Osteoblast (primary cell): Measurements from ENCODE around the gene RNF14. TPM values are rescaled to one million over a fixed set of nuclear protein-coding genes. Genes with fewer than 3 reads are reported as not detected.

ENCODE experiments used
- DNase-seq: peaks from one replicate; pipeline ENCODE4 v3.0.0; 2011; ENCODE audit warnings: low spot score, mixed read lengths; ENCODE audit not compliant: insufficient read length; ENCODE audit errors: missing footprints
- H2AFZ ChIP-seq: 2 replicates; pipeline ENCODE4 v1.6.0; 2011; ENCODE audit warnings: mild to moderate bottlenecking, low read length
- H3K27ac ChIP-seq: 2 replicates; pipeline ENCODE4 v1.5.1; 2011; ENCODE audit warnings: mild to moderate bottlenecking, low read depth, low read length, moderate library complexity
- H3K27me3 ChIP-seq: 2 replicates; pipeline ENCODE4 v1.6.0; 2012; ENCODE audit warnings: mild to moderate bottlenecking, control low read depth, inconsistent platforms, low read length, moderate library complexity; ENCODE audit not compliant: insufficient read depth
- H3K36me3 ChIP-seq: 2 replicates; pipeline ENCODE4 v1.5.1; 2011; ENCODE audit warnings: mild to moderate bottlenecking, low read length, control low read depth, moderate library complexity; ENCODE audit not compliant: insufficient read depth
- H3K4me1 ChIP-seq: 2 replicates; pipeline ENCODE4 v1.5.1; 2011; ENCODE audit warnings: mild to moderate bottlenecking, low read length, control low read depth, moderate library complexity; ENCODE audit not compliant: insufficient read depth
- H3K4me2 ChIP-seq: 2 replicates; pipeline ENCODE4 v1.6.0; 2011; ENCODE audit warnings: mild to moderate bottlenecking, low read length; ENCODE audit not compliant: insufficient read depth
- H3K4me3 ChIP-seq: fragments of 200-600 bp; sonication (generic); 3 replicates; pipeline ENCODE4 v1.5.1; 2012; ENCODE audit warnings: mild to moderate bottlenecking, low read length, inconsistent platforms; ENCODE audit not compliant: insufficient read depth
- H3K79me2 ChIP-seq: 2 replicates; pipeline ENCODE4 v1.6.0; 2012; ENCODE audit warnings: mild to moderate bottlenecking, low read length, control low read depth, inconsistent platforms; ENCODE audit not compliant: insufficient read depth
- H3K9me3 ChIP-seq: 2 replicates; pipeline ENCODE4 v1.5.1; 2011; ENCODE audit warnings: low read depth, low read length, control low read depth
- H4K20me1 ChIP-seq: 2 replicates; pipeline ENCODE4 v1.6.0; 2012; ENCODE audit warnings: mild to moderate bottlenecking, low read length, control low read depth; ENCODE audit not compliant: insufficient read depth
- total RNA-seq: library from RNA; depleted of rRNA; stranded (reverse); fragments of >200 nt; gene quantifications from 2 replicates; pipeline ENCODE4 v1.2.3, GENCODE V29; 2012
- TF ChIP-seq, protein P1 (sequence below): IDR thresholded peaks from 2 replicates; pipeline ENCODE4 v1.5.1; 2011; ENCODE audit warnings: mild to moderate bottlenecking, low read depth, low read length, moderate library complexity; ENCODE audit errors: extremely low read depth

Gene RNF14
- total RNA-seq, 1 donor = 90.8 TPM

DNA sequence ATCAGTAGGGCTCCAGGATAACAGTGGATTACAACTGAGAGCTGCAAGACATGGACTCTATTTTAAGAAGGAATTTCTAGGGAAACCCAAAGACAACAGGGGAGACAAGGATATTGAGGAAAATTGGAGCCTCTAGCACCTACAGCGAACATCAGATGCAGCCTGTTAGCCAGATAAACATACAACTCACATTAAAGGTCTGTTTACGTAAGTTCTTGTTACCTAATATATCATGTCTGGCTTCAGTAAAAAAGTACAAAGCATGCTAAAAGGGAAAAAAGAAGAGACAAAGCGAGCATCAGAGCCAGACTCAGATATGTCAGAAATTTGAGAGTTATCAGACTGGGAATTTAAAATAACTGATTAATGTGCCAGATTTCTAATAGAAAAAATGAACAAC lies 26.8 kb downstream of the RNF14 start:
- Histone ChIP-seq H2AFZ (no peak overlapping the region), H3K27ac (no peak overlapping the region), H3K27me3 (no peaks in the 10 kb centered on the region), H3K4me2 (no peak overlapping the region), H4K20me1 (peaks cover 3% of the 10 kb centered on the region), H3K36me3 (peaks cover 43% of the 10 kb centered on the region), H3K9me3 (no peaks in the 10 kb centered on the region), H3K4me1 (no peaks in the 10 kb centered on the region), H3K4me3 (no peak overlapping the region), H3K79me2 (peaks cover 2% of the 10 kb centered on the region)
- TF ChIP-seq, protein P1, sequence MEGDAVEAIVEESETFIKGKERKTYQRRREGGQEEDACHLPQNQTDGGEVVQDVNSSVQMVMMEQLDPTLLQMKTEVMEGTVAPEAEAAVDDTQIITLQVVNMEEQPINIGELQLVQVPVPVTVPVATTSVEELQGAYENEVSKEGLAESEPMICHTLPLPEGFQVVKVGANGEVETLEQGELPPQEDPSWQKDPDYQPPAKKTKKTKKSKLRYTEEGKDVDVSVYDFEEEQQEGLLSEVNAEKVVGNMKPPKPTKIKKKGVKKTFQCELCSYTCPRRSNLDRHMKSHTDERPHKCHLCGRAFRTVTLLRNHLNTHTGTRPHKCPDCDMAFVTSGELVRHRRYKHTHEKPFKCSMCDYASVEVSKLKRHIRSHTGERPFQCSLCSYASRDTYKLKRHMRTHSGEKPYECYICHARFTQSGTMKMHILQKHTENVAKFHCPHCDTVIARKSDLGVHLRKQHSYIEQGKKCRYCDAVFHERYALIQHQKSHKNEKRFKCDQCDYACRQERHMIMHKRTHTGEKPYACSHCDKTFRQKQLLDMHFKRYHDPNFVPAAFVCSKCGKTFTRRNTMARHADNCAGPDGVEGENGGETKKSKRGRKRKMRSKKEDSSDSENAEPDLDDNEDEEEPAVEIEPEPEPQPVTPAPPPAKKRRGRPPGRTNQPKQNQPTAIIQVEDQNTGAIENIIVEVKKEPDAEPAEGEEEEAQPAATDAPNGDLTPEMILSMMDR = no peak
- DNase-seq = no peak

- Histone ChIP-seq H3K9me3 (no peaks in the 10 kb centered on the region), H3K36me3 (peaks cover 49% of the 10 kb centered on the region), H3K4me1 (no peaks in the 10 kb centered on the region), H3K4me2 (no peak overlapping the region), H3K79me2 (peaks cover 2% of the 10 kb centered on the region), H3K27me3 (no peaks in the 10 kb centered on the region), H2AFZ (no peak overlapping the region), H4K20me1 (peaks cover 5% of the 10 kb centered on the region), H3K4me3 (no peak overlapping the region), H3K27ac (no peak overlapping the region)
- DNase-seq = no peak
- TF ChIP-seq, protein P1 = no peak
These were observed 28.6 kb downstream of the RNF14 start for GRCh38 chr5:141997358-141997960.

DNA sequence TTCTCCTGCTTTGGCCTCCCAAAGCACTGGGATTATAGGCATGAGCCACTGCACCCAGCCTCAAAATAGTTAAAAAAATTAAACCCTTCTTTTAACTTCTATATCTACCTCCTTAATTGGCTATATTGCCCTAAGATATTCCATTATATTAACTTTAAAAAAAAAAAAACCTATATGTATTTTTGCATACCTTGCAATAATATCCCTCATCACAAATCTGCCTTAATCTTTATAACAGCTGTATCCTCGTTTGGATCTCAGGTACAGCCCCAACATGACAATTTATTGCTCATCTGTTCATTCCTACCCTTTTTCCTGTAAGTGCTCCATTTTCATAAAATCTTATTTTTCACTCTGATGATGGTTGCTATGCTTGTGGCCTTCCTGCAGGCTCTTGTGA lies 31.3 kb downstream of the RNF14 start:
- H4K20me1 ChIP-seq = peaks cover 2% of the 10 kb centered on the region
- no peaks in the 10 kb centered on the region for H3K79me2 ChIP-seq
- DNase-seq = no peak
- H2AFZ ChIP-seq = no peak overlapping the region
- no peaks in the 10 kb centered on the region for H3K9me3 ChIP-seq
- H3K27me3 ChIP-seq = no peaks in the 10 kb centered on the region
- H3K4me2 ChIP-seq = no peak overlapping the region
- TF ChIP-seq, protein P1 = no peak
- no peak overlapping the region for H3K4me3 ChIP-seq
- no peaks in the 10 kb centered on the region for H3K4me1 ChIP-seq
- H3K36me3 ChIP-seq = peaks cover 43% of the 10 kb centered on the region
- H3K27ac ChIP-seq = no peak overlapping the region

DNA sequence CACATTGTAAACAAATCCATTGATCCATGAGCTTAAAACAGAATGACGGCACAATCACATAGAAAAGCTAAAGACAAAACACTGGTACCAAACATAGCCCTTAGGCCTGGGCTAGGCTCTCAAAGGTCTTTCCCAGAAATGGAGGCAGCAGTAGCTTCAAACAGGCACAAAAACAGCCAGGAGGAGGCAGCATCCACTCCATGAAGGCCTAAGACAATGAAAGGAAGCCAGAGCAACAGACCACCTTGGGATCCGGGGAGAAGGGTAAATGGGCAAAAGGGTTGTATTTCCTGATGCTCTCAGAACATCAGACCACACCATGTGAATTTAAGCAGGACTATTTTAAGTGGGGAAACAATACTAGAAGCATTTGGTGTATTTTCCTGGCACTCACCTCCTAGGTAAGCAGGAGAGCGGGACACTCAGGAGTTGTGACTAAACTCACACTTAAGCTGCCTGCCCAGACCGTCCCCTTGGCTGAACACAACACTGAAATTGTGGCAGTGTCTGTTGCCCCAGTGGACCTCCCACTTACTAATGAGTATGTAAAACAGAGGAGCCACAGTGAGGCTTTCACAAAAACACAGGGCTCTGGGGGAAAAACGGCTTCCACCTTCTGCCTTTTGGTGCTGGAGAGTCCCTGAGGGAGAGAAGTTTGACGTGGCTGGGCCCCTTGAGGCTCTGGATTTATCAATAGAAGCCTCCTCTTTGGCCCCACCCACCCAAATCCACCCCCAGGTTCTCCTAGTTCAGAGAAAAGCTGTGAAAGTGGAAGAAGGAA lies 32.0 kb downstream of the RNF14 start:
- no peaks in the 10 kb centered on the region for H3K79me2 ChIP-seq
- H3K36me3 ChIP-seq = peaks cover 50% of the 10 kb centered on the region
- no peaks in the 10 kb centered on the region for H3K9me3 ChIP-seq
- no peak overlapping the region for H3K4me2 ChIP-seq
- TF ChIP-seq, protein P1 = peak; percentile 44
- no peak overlapping the region for H2AFZ ChIP-seq
- DNase-seq = peak; percentile 80
- H3K4me1 ChIP-seq = no peaks in the 10 kb centered on the region
- no peaks in the 10 kb centered on the region for H3K27me3 ChIP-seq
- no peak overlapping the region for H3K4me3 ChIP-seq
- H4K20me1 ChIP-seq = peaks cover 2% of the 10 kb centered on the region
- H3K27ac ChIP-seq = peak overlapping the region; percentile 26
